ENCODE measurements around the gene AP2B1. TPM values are rescaled to one million over a fixed set of nuclear protein-coding genes. Genes with fewer than 3 reads are reported as not detected.
"Not testable (repeated sequence)": the region's sequence is repeated elsewhere in the genome, so short reads cannot be mapped to it uniquely, and the experiment has no call there.

Gene AP2B1
- total RNA-seq, 1 experiment from 2014 or later: 70.2 TPM

GRCh38 chr17:35698800-35699199 is 111.7 kb downstream of the AP2B1 start:
- CTCF ChIA-PET: no interaction called here
- Histone ChIP-seq H3K36me3 (ENCODE audit: low read depth, low read length) (peaks cover 11% of the 10 kb centered on the region; the same call in 1 of the 2 replicates), H3F3A (ENCODE audit: low read length, unreplicated experiment) (no peaks in the 10 kb centered on the region), H3K4me1 (ENCODE audit: insufficient read depth, low read length) (no peaks in the 10 kb centered on the region), H3K9me3 (ENCODE audit: low read length) (no peaks in the 10 kb centered on the region), H2AFZ (ENCODE audit: low read length) (no peak overlapping the region), H4K20me1 (ENCODE audit: low read length) (no peaks in the 10 kb centered on the region), H3K79me2 (ENCODE audit: low read length) (no peaks in the 10 kb centered on the region), H3K27ac (ENCODE audit: low read length) (no peak overlapping the region), H3K9me2 (replicated peaks; ENCODE audit: low read length) (no peaks in the 10 kb centered on the region), H3K9ac (ENCODE audit: low read length) (no peak overlapping the region), H3K27me3 (ENCODE audit: low read length) (no peaks in the 10 kb centered on the region), H3K4me3 (ENCODE audit: low read length) (no peak overlapping the region), H3K4me2 (ENCODE audit: low read length) (no peak overlapping the region)
- no peak for TF ChIP-seq CTCF (conservative IDR thresholded peaks at IDR 0.05; ENCODE audit: low read depth, low read length)
- no peak for TF ChIP-seq EZH2 (IDR thresholded peaks at IDR 0.05; ENCODE audit: low read length, unreplicated experiment)
- TF ChIP-seq EZH2phosphoT487 (IDR thresholded peaks at IDR 0.05; ENCODE audit: borderline replicate concordance, low read length): no peak
- BruUV-seq (replicated peaks): no TSS peak
- intact Hi-C loops (cut with micrococcal nuclease): no loop called here
- DNase-seq (no peak), ATAC-seq (no peak)
- POLR2A ChIA-PET (ENCODE audit: unreplicated experiment): no interaction called here

- BruUV-seq (replicated peaks): no TSS peak
- Histone ChIP-seq H3F3A (ENCODE audit: low read length, unreplicated experiment) (no peaks in the 10 kb centered on the region), H3K9ac (ENCODE audit: low read length) (no peak overlapping the region), H2AFZ (ENCODE audit: low read length) (no peak overlapping the region), H3K9me3 (ENCODE audit: low read length) (no peaks in the 10 kb centered on the region), H4K20me1 (ENCODE audit: low read length) (no peaks in the 10 kb centered on the region), H3K27me3 (ENCODE audit: low read length) (no peaks in the 10 kb centered on the region), H3K27ac (ENCODE audit: low read length) (no peak overlapping the region), H3K4me2 (ENCODE audit: low read length) (no peak overlapping the region), H3K36me3 (ENCODE audit: low read depth, low read length) (peaks cover 7% of the 10 kb centered on the region; the same call in 1 of the 2 replicates), H3K79me2 (ENCODE audit: low read length) (no peaks in the 10 kb centered on the region), H3K4me1 (ENCODE audit: insufficient read depth, low read length) (no peaks in the 10 kb centered on the region), H3K4me3 (ENCODE audit: low read length) (no peak overlapping the region), H3K9me2 (replicated peaks; ENCODE audit: low read length) (no peaks in the 10 kb centered on the region)
- DNase-seq: no peak
- TF ChIP-seq CTCF (conservative IDR thresholded peaks at IDR 0.05; ENCODE audit: low read depth, low read length) (no peak), EZH2phosphoT487 (IDR thresholded peaks at IDR 0.05; ENCODE audit: borderline replicate concordance, low read length) (no peak), EZH2 (IDR thresholded peaks at IDR 0.05; ENCODE audit: low read length, unreplicated experiment) (no peak)
- no peak for ATAC-seq
- ChIA-PET CTCF (no interaction called here), POLR2A (ENCODE audit: unreplicated experiment) (no interaction called here)
- intact Hi-C loops (cut with micrococcal nuclease): no loop called here
Observed at GRCh38 chr17:35700150-35700549, 113.0 kb downstream of the AP2B1 start.

- Histone ChIP-seq H3K27ac (ENCODE audit: low read length) (no peak overlapping the region), H3K4me3 (ENCODE audit: low read length) (no peak overlapping the region), H3K9me2 (replicated peaks; ENCODE audit: low read length) (no peaks in the 10 kb centered on the region), H3F3A (ENCODE audit: low read length, unreplicated experiment) (no peaks in the 10 kb centered on the region), H3K9ac (ENCODE audit: low read length) (no peak overlapping the region), H3K27me3 (ENCODE audit: low read length) (no peaks in the 10 kb centered on the region), H3K4me1 (ENCODE audit: insufficient read depth, low read length) (peaks cover 5% of the 10 kb centered on the region; the same call in 1 of the 2 replicates), H3K9me3 (ENCODE audit: low read length) (no peaks in the 10 kb centered on the region), H3K36me3 (ENCODE audit: low read depth, low read length) (peaks cover 7% of the 10 kb centered on the region; the same call in 1 of the 2 replicates), H2AFZ (ENCODE audit: low read length) (no peak overlapping the region), H4K20me1 (ENCODE audit: low read length) (no peaks in the 10 kb centered on the region), H3K4me2 (ENCODE audit: low read length) (no peak overlapping the region), H3K79me2 (ENCODE audit: low read length) (no peaks in the 10 kb centered on the region)
- POLR2A ChIA-PET (ENCODE audit: unreplicated experiment): no interaction called here
- DNase-seq: no peak
- no peak for ATAC-seq
- TF ChIP-seq EZH2phosphoT487 (IDR thresholded peaks at IDR 0.05; ENCODE audit: borderline replicate concordance, low read length): no peak
- no peak for TF ChIP-seq CTCF (conservative IDR thresholded peaks at IDR 0.05; ENCODE audit: low read depth, low read length)
- TF ChIP-seq EZH2 (IDR thresholded peaks at IDR 0.05; ENCODE audit: low read length, unreplicated experiment): no peak
- BruUV-seq (replicated peaks): no TSS peak
- CTCF ChIA-PET: no interaction called here
- intact Hi-C loops (cut with micrococcal nuclease): no loop called here
Observed at GRCh38 chr17:35701491-35701890, 114.4 kb downstream of the AP2B1 start.

- H3K36me3 ChIP-seq (ENCODE audit: low read depth, low read length); BruUV-seq (replicated peaks): not testable (repeated sequence)
Observed at GRCh38 chr17:35703308-35703707, 116.2 kb downstream of the AP2B1 start.

More at GRCh38 chr17:35703308-35703707, 116.2 kb downstream of the AP2B1 start:
- H4K20me1 ChIP-seq (ENCODE audit: low read length); H3K4me2 ChIP-seq (ENCODE audit: low read length); CTCF ChIA-PET; H3K9me3 ChIP-seq (ENCODE audit: low read length); POLR2A ChIA-PET (ENCODE audit: unreplicated experiment); H3K9ac ChIP-seq (ENCODE audit: low read length); H2AFZ ChIP-seq (ENCODE audit: low read length); H3K27me3 ChIP-seq (ENCODE audit: low read length); H3F3A ChIP-seq (ENCODE audit: low read length, unreplicated experiment); DNase-seq; H3K4me3 ChIP-seq (ENCODE audit: low read length); H3K79me2 ChIP-seq (ENCODE audit: low read length); H3K27ac ChIP-seq (ENCODE audit: low read length); H3K9me2 ChIP-seq (replicated peaks; ENCODE audit: low read length); H3K4me1 ChIP-seq (ENCODE audit: insufficient read depth, low read length); intact Hi-C loops (cut with micrococcal nuclease); ATAC-seq: not testable (repeated sequence)

All from PC-3 (cell line).